Tibial nerve (tissue), 4 donors: Measurements from ENCODE around the gene POLR1E. TPM values are rescaled to one million over a fixed set of nuclear protein-coding genes. Genes with fewer than 3 reads are reported as not detected.

Experiments used
- DNase-seq, 2 donors: peaks; one replicate each; pipeline ENCODE4 v3.0.0-alpha.2; 2019; ENCODE audit warnings: low spot score in 2 of 2
- H3K27ac ChIP-seq, 4 donors: fragments of 200-600 bp; sonication (generic) in 3 of 4; one replicate each; pipeline ENCODE4 v1.5.1; 2017 to 2019; ENCODE audit warnings: mild to moderate bottlenecking in 1 of 4
- H3K27me3 ChIP-seq, 2 donors: fragments of 200-600 bp; sonication (generic) in 1 of 2; one replicate each; pipeline versions ENCODE4 v1.5.1 to v1.6.0; 2017 to 2019
- H3K36me3 ChIP-seq, 3 donors: fragments of 200-600 bp; sonication (generic); one replicate each; pipeline ENCODE4 v1.5.1; 2018 to 2019
- H3K4me1 ChIP-seq, 4 donors: fragments of 200-600 bp; sonication (generic) in 3 of 4; one replicate each; pipeline ENCODE4 v1.5.1; 2017 to 2019
- H3K4me3 ChIP-seq, 4 donors: fragments of 200-600 bp; sonication (generic) in 3 of 4; one replicate each; pipeline ENCODE4 v1.5.1; 2017 to 2019; ENCODE audit warnings: mild to moderate bottlenecking in 1 of 4, moderate library complexity in 1 of 4
- H3K9me3 ChIP-seq, 4 donors: fragments of 200-600 bp; sonication (generic) in 3 of 4; one replicate each; pipeline ENCODE4 v1.5.1; 2017 to 2019
- EP300 ChIP-seq, 2 donors: sonication (generic); formaldehyde crosslinking; IDR thresholded peaks; one replicate each; pipeline ENCODE4 v1.6.1; 2017; ENCODE audit warnings: antibody characterized with exemption in 2 of 2, mild to moderate bottlenecking in 1 of 2
- POLR2A ChIP-seq, 2 donors: fragments of 450-650 bp; IDR thresholded peaks; one replicate each; pipeline ENCODE4 v1.6.1; 2017; ENCODE audit warnings: antibody characterized with exemption in 2 of 2, mild to moderate bottlenecking in 2 of 2, moderate library complexity in 2 of 2
- WGBS, 2 donors: methylation state at CpG; one replicate each; pipeline ENCODE4 v1.1.5; 2018; 5-methylcytosine and 5-hydroxymethylcytosine counted together
- total RNA-seq, 4 donors: library from RNA; depleted of rRNA; stranded (reverse); fragments of >200 nt; gene quantifications; one replicate each; pipeline ENCODE4 v1.1.0, GENCODE V29; 2016
- TF ChIP-seq, protein P1 (sequence below), 5 experiments: fragments of 200-600 bp in 3 of 5; fragments of 450-650 bp in 2 of 5; sonication (generic) in 3 of 5; IDR thresholded peaks; one replicate each; pipeline ENCODE4 v1.5.1; 2016 to 2019; ENCODE audit warnings: antibody characterized with exemption in 5 of 5, mild to moderate bottlenecking in 3 of 5, moderate library complexity in 2 of 5

Gene POLR1E
- total RNA-seq, 4 donors from 2014 or later = 14.1 to 22.1 (median 16.4) TPM

DNA sequence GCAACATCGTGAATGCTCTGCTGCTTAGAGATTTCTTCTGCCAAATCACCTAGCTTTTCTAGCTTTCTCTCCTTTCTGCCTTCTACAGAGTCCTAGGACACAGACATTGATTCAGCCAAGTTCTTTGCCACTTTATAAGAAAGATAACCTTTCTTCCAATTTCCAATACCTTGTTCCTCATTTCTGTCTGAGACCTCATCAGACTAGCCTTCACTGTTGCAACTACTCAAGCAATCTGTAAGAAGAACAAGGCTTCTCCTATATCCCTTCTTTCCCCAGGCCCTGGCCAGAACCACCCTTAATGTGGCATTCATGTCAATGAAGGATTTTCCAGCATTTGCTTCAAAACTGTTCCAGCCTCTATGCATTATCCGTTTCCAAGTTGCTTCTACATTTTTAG is 66.1 kb downstream of the POLR1E start:
- Histone ChIP-seq H3K4me3 (no peak overlapping the region), H3K27ac (no peak overlapping the region), H3K9me3 (no peaks in the 10 kb centered on the region), H3K27me3 (no peaks in the 10 kb centered on the region), H3K36me3 (peaks cover 0 to 16% (median 0%) of the 10 kb centered on the region in 3 donors), H3K4me1 (no peaks in the 10 kb centered on the region)
- TF ChIP-seq POLR2A (IDR thresholded peaks at IDR 0.05) (no peak), EP300 (IDR thresholded peaks at IDR 0.05) (no peak)
- TF ChIP-seq, protein P1, sequence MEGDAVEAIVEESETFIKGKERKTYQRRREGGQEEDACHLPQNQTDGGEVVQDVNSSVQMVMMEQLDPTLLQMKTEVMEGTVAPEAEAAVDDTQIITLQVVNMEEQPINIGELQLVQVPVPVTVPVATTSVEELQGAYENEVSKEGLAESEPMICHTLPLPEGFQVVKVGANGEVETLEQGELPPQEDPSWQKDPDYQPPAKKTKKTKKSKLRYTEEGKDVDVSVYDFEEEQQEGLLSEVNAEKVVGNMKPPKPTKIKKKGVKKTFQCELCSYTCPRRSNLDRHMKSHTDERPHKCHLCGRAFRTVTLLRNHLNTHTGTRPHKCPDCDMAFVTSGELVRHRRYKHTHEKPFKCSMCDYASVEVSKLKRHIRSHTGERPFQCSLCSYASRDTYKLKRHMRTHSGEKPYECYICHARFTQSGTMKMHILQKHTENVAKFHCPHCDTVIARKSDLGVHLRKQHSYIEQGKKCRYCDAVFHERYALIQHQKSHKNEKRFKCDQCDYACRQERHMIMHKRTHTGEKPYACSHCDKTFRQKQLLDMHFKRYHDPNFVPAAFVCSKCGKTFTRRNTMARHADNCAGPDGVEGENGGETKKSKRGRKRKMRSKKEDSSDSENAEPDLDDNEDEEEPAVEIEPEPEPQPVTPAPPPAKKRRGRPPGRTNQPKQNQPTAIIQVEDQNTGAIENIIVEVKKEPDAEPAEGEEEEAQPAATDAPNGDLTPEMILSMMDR (IDR thresholded peaks at IDR 0.05) = no peak
- no peak for DNase-seq
- 77 to 78% methylated on average over 2 of the region's 2 CpGs for WGBS, 2 donors

Other genes starting within 250 kb of the POLR1E start
- 100 to 1,000 TPM; 175 to 250 (median 200) TPM for gene GRHPR, start 63.3 kb upstream of the POLR1E start, total RNA-seq
- gene ZBTB5, start 20.5 kb upstream of the POLR1E start, total RNA-seq = 10 to 100 TPM in 3 of 4 donors, 1 to 10 TPM in 1; 9.6 to 15.1 (median 13.5) TPM
- gene FBXO10, start 90.4 kb downstream of the POLR1E start, total RNA-seq = 10 to 100 TPM in 2 of 4 donors, 1 to 10 TPM in 2; 5.7 to 11.4 (median 9.2) TPM
- gene TOMM5, start 106.6 kb downstream of the POLR1E start, total RNA-seq = 10 to 100 TPM; 21.0 to 81.1 (median 63.7) TPM
- gene FRMPD1, start 165.0 kb downstream of the POLR1E start, total RNA-seq = 1 to 10 TPM in 1 of 4 donors, under 1 TPM in 2, not detected in 1; 0.30 to 1.6 (median 0.42) TPM